Measurements from ENCODE around the gene ZMYND8. TPM values are rescaled to one million over a fixed set of nuclear protein-coding genes. Genes with fewer than 3 reads are reported as not detected.

ZMYND8 gene
- total RNA-seq, 4 donors from 2014 or later, result 44.6 to 78.6 (median 65.8) TPM

DNA sequence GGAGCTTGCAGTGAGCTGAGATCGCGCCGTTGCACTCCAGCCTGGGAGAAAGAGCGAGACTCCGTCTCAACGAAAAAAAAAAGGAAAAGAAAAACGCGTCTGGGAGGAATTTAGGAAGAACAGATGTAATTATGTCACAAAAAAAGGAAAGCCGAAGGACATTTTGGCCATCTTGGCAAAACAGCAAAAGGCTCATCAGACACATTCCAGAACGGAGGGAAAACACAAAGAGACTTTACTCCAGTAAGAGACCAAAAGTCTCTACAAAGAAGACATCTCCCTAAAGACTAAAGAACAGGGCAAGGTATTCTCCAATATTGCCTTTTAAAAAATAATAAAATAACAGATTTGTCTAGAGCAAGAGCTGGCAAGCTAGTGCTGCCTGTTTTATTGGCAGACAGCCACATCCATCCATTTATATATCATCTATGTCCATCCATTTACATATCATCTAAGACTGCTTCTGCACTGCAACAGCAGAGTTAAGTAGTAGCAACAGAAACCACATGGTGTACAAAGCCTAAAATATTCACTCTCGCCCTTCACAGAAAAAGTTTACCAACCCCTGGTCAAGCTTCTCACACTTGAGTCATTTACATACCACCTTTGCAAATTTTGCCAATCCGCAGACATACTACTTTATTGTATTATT lies 133.9 kb downstream of the ZMYND8 start:
- TF ChIP-seq EP300 (IDR thresholded peaks at IDR 0.05) (no peak), POLR2A (IDR thresholded peaks at IDR 0.05; ENCODE audit: low read depth) (no peak), POLR2AphosphoS5 (IDR thresholded peaks at IDR 0.05) (no peak)
- TF ChIP-seq, protein P1, sequence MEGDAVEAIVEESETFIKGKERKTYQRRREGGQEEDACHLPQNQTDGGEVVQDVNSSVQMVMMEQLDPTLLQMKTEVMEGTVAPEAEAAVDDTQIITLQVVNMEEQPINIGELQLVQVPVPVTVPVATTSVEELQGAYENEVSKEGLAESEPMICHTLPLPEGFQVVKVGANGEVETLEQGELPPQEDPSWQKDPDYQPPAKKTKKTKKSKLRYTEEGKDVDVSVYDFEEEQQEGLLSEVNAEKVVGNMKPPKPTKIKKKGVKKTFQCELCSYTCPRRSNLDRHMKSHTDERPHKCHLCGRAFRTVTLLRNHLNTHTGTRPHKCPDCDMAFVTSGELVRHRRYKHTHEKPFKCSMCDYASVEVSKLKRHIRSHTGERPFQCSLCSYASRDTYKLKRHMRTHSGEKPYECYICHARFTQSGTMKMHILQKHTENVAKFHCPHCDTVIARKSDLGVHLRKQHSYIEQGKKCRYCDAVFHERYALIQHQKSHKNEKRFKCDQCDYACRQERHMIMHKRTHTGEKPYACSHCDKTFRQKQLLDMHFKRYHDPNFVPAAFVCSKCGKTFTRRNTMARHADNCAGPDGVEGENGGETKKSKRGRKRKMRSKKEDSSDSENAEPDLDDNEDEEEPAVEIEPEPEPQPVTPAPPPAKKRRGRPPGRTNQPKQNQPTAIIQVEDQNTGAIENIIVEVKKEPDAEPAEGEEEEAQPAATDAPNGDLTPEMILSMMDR (IDR thresholded peaks at IDR 0.05), result no peak
- no peaks in the 10 kb centered on the region for H3K27me3 ChIP-seq
- peaks cover 61 to 99% (median 90%) of the 10 kb centered on the region in 4 donors for H3K36me3 ChIP-seq
- H3K27ac ChIP-seq (replicated peaks in 1 of 4), result no peak overlapping the region
- H3K9me3 ChIP-seq, result no peaks in the 10 kb centered on the region
- WGBS, result 87% methylated on average over 12 of the region's 12 CpGs
- no peak overlapping the region for H3K4me3 ChIP-seq
- intact Hi-C loops (cut with DNase I), result no loop called here
- H3K4me1 ChIP-seq, result peaks cover 0 to 8% (median 4%) of the 10 kb centered on the region in 4 donors
- no peak for DNase-seq (ENCODE audit: extremely low spot score)

DNA sequence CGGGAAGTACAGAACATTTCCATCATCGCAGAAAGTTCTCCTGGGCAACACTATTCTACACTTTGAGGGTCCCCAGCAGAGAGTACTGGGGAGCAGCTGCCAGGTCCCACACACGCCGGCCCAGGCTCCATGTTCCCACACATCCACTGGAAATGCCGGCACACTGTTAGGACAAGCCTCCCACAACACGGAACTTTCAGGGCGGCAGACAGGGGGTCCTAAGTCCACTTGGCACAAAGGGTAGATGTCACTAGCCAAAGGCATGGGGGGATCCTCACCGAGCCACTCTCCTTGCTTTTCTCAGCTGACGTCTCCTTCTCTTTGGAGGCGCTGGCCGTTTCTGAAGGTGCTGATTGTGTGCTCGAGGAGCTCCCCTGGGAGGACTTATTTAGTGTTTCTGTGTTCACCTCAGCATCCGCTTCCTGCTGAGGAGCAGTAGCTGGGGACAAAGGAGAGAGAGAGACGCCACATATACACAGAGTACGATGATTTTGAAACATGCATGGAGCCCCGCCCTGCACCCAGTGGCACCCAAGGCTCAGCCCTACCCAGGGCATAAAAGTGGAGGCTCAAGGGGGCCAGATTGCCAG lies 135.4 kb downstream of the ZMYND8 start:
- Histone ChIP-seq H3K4me3 (no peak overlapping the region), H3K27ac (replicated peaks in 1 of 4) (no peak overlapping the region), H3K36me3 (peaks cover 47 to 100% (median 88%) of the 10 kb centered on the region in 4 donors), H3K27me3 (no peaks in the 10 kb centered on the region), H3K4me1 (peaks cover 0 to 13% (median 4%) of the 10 kb centered on the region in 4 donors), H3K9me3 (no peaks in the 10 kb centered on the region)
- 93% methylated on average over 16 of the region's 16 CpGs for WGBS
- intact Hi-C loops (cut with DNase I), result no loop called here
- TF ChIP-seq POLR2AphosphoS5 (IDR thresholded peaks at IDR 0.05) (no peak), POLR2A (IDR thresholded peaks at IDR 0.05; ENCODE audit: low read depth) (no peak), EP300 (IDR thresholded peaks at IDR 0.05) (no peak)
- TF ChIP-seq, protein P1 (IDR thresholded peaks at IDR 0.05), result no peak
- no peak for DNase-seq (ENCODE audit: extremely low spot score)

DNA sequence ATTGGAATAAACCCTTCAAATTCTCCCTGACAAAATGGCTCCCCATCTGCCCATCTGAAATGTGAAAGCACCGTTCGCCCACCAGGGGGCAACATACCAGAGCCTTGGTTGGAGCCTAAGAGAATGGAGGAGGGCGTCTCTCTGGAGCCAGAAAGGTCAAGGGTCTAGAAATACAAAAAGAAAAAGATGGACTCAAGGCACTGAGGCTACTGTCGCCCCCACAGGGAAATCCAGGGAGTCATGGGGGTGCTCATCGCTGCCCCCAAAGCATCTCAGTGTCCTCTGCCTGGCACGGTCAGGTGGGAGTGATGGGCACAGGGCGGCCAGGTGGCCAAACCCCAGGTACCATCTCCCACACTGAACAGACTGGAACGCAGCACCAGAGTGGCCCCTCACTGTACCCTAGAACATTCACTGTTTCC lies 136.3 kb downstream of the ZMYND8 start:
- Histone ChIP-seq H3K27me3 (no peaks in the 10 kb centered on the region), H3K9me3 (no peaks in the 10 kb centered on the region), H3K36me3 (peaks cover 49 to 100% (median 87%) of the 10 kb centered on the region in 4 donors), H3K4me3 (no peak overlapping the region), H3K27ac (replicated peaks in 1 of 4) (no peak overlapping the region), H3K4me1 (peaks cover 0 to 13% (median 4%) of the 10 kb centered on the region in 4 donors)
- TF ChIP-seq, protein P1 (IDR thresholded peaks at IDR 0.05), result peak in 2 of 3 experiments; percentile 32 to 55
- no peak for TF ChIP-seq POLR2A (IDR thresholded peaks at IDR 0.05; ENCODE audit: low read depth)
- WGBS, result 90% methylated on average over 8 of the region's 8 CpGs
- intact Hi-C loops (cut with DNase I), result no loop called here
- no peak for DNase-seq (ENCODE audit: extremely low spot score)

DNA sequence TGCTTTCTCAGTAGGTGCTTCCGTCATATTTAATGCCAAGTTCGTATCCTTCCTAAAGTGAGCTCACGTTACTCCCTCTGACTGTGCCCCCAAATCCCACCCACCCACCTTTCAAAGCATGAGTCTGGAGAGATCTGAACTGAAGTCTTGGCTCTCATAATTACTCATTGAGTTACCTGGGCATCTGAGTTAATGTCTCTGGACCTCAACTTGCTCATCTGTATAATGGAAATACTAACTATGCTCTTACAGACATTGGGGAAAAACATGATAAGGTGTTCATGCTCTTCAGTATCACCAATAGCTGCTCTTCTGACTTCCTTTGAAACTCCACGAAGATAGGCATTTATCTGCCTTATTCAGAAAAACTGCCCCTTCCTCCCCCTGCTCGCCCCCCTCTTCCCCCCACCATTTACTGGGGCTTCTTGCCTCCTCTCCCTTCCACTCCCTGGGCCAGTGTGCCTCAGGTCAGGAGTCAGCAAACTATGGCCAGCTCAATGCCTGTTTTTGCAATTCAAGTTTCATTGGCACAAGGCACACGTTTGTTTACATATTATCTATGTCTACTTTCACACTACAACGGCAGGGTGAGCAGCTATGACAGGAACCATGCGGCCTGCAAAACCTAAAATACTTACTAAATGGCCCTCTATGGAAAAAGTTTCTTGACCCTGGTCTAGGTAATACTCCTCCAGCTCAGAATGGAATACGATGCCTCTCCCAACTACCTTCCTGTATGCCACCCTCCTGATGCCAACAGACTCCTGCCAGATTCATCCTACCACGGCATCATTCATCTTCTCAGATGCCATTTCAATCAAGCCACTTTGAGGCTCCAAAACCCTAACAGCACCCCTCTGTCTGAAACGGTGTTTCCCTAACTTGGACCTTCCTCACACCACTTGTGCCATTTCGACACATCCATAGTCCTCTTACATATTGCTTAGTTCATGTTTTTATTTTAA lies 138.7 kb downstream of the ZMYND8 start:
- H3K4me3 ChIP-seq, result no peak overlapping the region
- H3K4me1 ChIP-seq, result peaks cover 0 to 13% (median 4%) of the 10 kb centered on the region in 4 donors
- no peaks in the 10 kb centered on the region for H3K27me3 ChIP-seq
- H3K9me3 ChIP-seq, result no peaks in the 10 kb centered on the region
- TF ChIP-seq POLR2A (IDR thresholded peaks at IDR 0.05; ENCODE audit: low read depth) (no peak), POLR2AphosphoS5 (IDR thresholded peaks at IDR 0.05) (no peak), EP300 (IDR thresholded peaks at IDR 0.05) (no peak)
- TF ChIP-seq, protein P1 (IDR thresholded peaks at IDR 0.05), result no peak
- no peak for DNase-seq (ENCODE audit: extremely low spot score)
- H3K36me3 ChIP-seq, result peaks cover 43 to 100% (median 86%) of the 10 kb centered on the region in 4 donors
- H3K27ac ChIP-seq (replicated peaks in 1 of 4), result no peak overlapping the region
- intact Hi-C loops (cut with DNase I), result no loop called here
- 84% methylated on average over 12 of the region's 12 CpGs for WGBS
